PC-9 (cell line): ENCODE data around the gene NDE1. TPM values are rescaled to one million over a fixed set of nuclear protein-coding genes. Genes with fewer than 3 reads are reported as not detected.

ENCODE experiments used
- BruUV-seq: library from RNA; stranded (reverse); fragments of 400-500 nt; replicated peaks from 2 replicates; lab custom pipeline; 2021; lab: Mats Ljungman, UMichigan
- CTCF ChIA-PET: fragments of 300-600 bp; sonication (Branson Sonifier 250); formaldehyde crosslinking; loops from one replicate; lab custom pipeline; 2022; ENCODE audit warnings: antibody characterized with exemption; lab: Charles Lee
- POLR2A ChIA-PET: fragments of 300-600 bp; sonication (Branson Sonifier 250); formaldehyde crosslinking; loops from one replicate; lab custom pipeline; 2022; ENCODE audit warnings: antibody characterized with exemption; ENCODE audit not compliant: unreplicated experiment; lab: Charles Lee
- DNase-seq, 2 experiments: peaks; one replicate each; pipeline versions ENCODE4 v3.0.0 to v3.0.0-alpha.2; 2015 to 2022; ENCODE audit warnings: mixed read lengths in 1 of 2
- H2AFZ ChIP-seq: fragments of 200-600 bp; sonication (generic); 2 replicates; pipeline ENCODE4 v1.8.1; 2017; ENCODE audit warnings: antibody characterized with exemption
- H3F3A ChIP-seq: fragments of 200-600 bp; sonication (generic); 2 replicates; pipeline ENCODE4 v1.8.1; 2017; ENCODE audit warnings: antibody characterized with exemption, mild to moderate bottlenecking, low read depth; ENCODE audit not compliant: insufficient read depth
- H3K27ac ChIP-seq: fragments of 200-600 bp; sonication (generic); 2 replicates; pipeline ENCODE4 v1.6.1; 2016; ENCODE audit warnings: mixed run types
- H3K27me3 ChIP-seq: fragments of 200-600 bp; sonication (generic); 2 replicates; pipeline ENCODE4 v1.6.1; 2016; ENCODE audit warnings: low read depth, mixed run types; ENCODE audit not compliant: insufficient read depth
- H3K36me3 ChIP-seq: fragments of 200-600 bp; sonication (generic); 2 replicates; pipeline ENCODE4 v1.6.1; 2016; ENCODE audit warnings: low read depth, mixed run types
- H3K4me1 ChIP-seq: fragments of 200-600 bp; sonication (generic); replicated peaks from 2 replicates; pipeline ENCODE4 v1.6.1; 2016; ENCODE audit warnings: mixed run types; ENCODE audit not compliant: insufficient read depth
- H3K4me2 ChIP-seq: fragments of 200-600 bp; sonication (generic); 2 replicates; pipeline ENCODE4 v1.6.1; 2017; ENCODE audit warnings: mixed run types
- H3K4me3 ChIP-seq: fragments of 200-600 bp; sonication (generic); 2 replicates; pipeline ENCODE4 v1.6.1; 2016; ENCODE audit warnings: mixed run types
- H3K79me2 ChIP-seq: fragments of 200-600 bp; sonication (generic); 2 replicates; pipeline ENCODE4 v1.6.1; 2017; ENCODE audit warnings: low read depth, mixed run types
- H3K9me2 ChIP-seq: fragments of 200-600 bp; sonication (generic); 2 replicates; pipeline ENCODE4 v1.8.1; 2017; ENCODE audit warnings: mild to moderate bottlenecking; ENCODE audit not compliant: insufficient read depth
- H3K9me3 ChIP-seq: fragments of 200-600 bp; sonication (generic); 2 replicates; pipeline ENCODE4 v1.8.1; 2016; ENCODE audit warnings: low read depth; ENCODE audit not compliant: insufficient read depth
- H4K20me1 ChIP-seq: fragments of 200-600 bp; sonication (generic); 2 replicates; pipeline ENCODE4 v1.8.1; 2017; ENCODE audit not compliant: insufficient read depth
- CTCF ChIP-seq: fragments of 200-600 bp; sonication (generic); conservative IDR thresholded peaks from 2 replicates; pipeline ENCODE4 v1.6.1; 2017; ENCODE audit warnings: mixed run types, antibody characterized with exemption, mild to moderate bottlenecking, moderate library complexity
- EZH2 ChIP-seq: fragments of 200-600 bp; sonication (generic); IDR thresholded peaks from 2 replicates; pipeline ENCODE4 v1.8.0; 2017; ENCODE audit warnings: antibody characterized with exemption, low read depth
- intact Hi-C: fragments of 100-400 bp; cut with micrococcal nuclease; formaldehyde crosslinking; loops from one replicate; pipeline ENCODE4 v1.10.0; 2022; ENCODE audit not compliant: unreplicated experiment
- total RNA-seq: library from RNA; stranded (reverse); gene quantifications from 2 replicates; pipeline ENCODE4 v1.2.3, GENCODE V29; 2021

Gene NDE1
- total RNA-seq, 1 experiment from 2014 or later, result 119 TPM

GRCh38 chr16:15610369-15610871 lies 39.6 kb upstream of the NDE1 start:
- DNase-seq, result no peak
- Histone ChIP-seq H3K36me3 (peaks cover 62% of the 10 kb centered on the region), H3K27ac (peak overlapping the region; percentile 36; the same call in 1 of the 2 replicates), H3K27me3 (no peaks in the 10 kb centered on the region), H3K4me1 (peaks cover 50% of the 10 kb centered on the region), H3K4me2 (no peak overlapping the region), H3K4me3 (no peak overlapping the region), H3F3A (peaks cover 51% of the 10 kb centered on the region), H4K20me1 (no peaks in the 10 kb centered on the region), H3K9me3 (no peaks in the 10 kb centered on the region; the same call in 1 of the 2 replicates), H3K9me2 (no peaks in the 10 kb centered on the region), H3K79me2 (no peaks in the 10 kb centered on the region), H2AFZ (no peak overlapping the region)
- BruUV-seq, result no TSS peak
- ChIA-PET POLR2A (no interaction called here), CTCF (no interaction called here)
- TF ChIP-seq EZH2, result no peak
- intact Hi-C loops, result no loop called here

GRCh38 chr16:15611610-15612009 lies 38.4 kb upstream of the NDE1 start:
- Histone ChIP-seq H3K4me2 (no peak overlapping the region), H3K9me2 (no peaks in the 10 kb centered on the region), H3K36me3 (peaks cover 73% of the 10 kb centered on the region), H3K9me3 (no peaks in the 10 kb centered on the region; the same call in 1 of the 2 replicates), H3K4me3 (no peak overlapping the region), H2AFZ (no peak overlapping the region), H3K27me3 (no peaks in the 10 kb centered on the region), H4K20me1 (no peaks in the 10 kb centered on the region), H3K4me1 (peaks cover 50% of the 10 kb centered on the region), H3K27ac (no peak overlapping the region), H3F3A (peaks cover 55% of the 10 kb centered on the region), H3K79me2 (no peaks in the 10 kb centered on the region)
- CTCF ChIA-PET, result no interaction called here
- POLR2A ChIA-PET, result interaction anchor here (0.6 kb wide), 1 partner anchor 31 kb away, joined by 3 read pairs; the partner anchor contains the start of gene MARF1
- BruUV-seq, result no TSS peak
- no peak for DNase-seq
- no peak for TF ChIP-seq CTCF
- no peak for TF ChIP-seq EZH2
- intact Hi-C loops, result loop anchor here (2.0 kb wide), 1 partner anchor 21 kb away; no protein-coding TSS in a partner anchor

- Histone ChIP-seq H3K4me1 (peaks cover 37% of the 10 kb centered on the region), H3K9me2 (no peaks in the 10 kb centered on the region), H3F3A (peaks cover 51% of the 10 kb centered on the region), H3K4me2 (peak overlapping the region; percentile 74), H3K27ac (peak overlapping the region; percentile 98), H2AFZ (peak overlapping the region; percentile 68), H3K27me3 (no peaks in the 10 kb centered on the region), H3K9me3 (no peaks in the 10 kb centered on the region; the same call in 1 of the 2 replicates), H4K20me1 (no peaks in the 10 kb centered on the region), H3K4me3 (peak overlapping the region; percentile 45; the same call in 1 of the 2 replicates), H3K36me3 (peaks cover 57% of the 10 kb centered on the region), H3K79me2 (no peaks in the 10 kb centered on the region)
- ChIA-PET POLR2A (interaction anchor here (0.5 to 0.9 kb wide), 5 partner anchors 9 to 29 kb away, joined by 3 to 35 read pairs (median 6); no protein-coding TSS in a partner anchor), CTCF (interaction anchor here (0.5 to 2.0 kb wide), 3 partner anchors 29 to 63 kb away, joined by 4 to 22 read pairs (median 5); no protein-coding TSS in a partner anchor)
- intact Hi-C loops, result loop anchor here (2.0 kb wide), 1 partner anchor 23 kb away; no protein-coding TSS in a partner anchor
- DNase-seq, result peak; percentile 60 to 91
- BruUV-seq, result TSS peak; percentile 86
- TF ChIP-seq CTCF (no peak), EZH2 (no peak)
Observed at GRCh38 chr16:15613676-15614075, 36.4 kb upstream of the NDE1 start.
